Pancreas (tissue), 10 donors: ENCODE data around the gene MLXIPL. TPM values are rescaled to one million over a fixed set of nuclear protein-coding genes. Genes with fewer than 3 reads are reported as not detected.
"Not testable (repeated sequence)": the region's sequence is repeated elsewhere in the genome, so short reads cannot be mapped to it uniquely, and the experiment has no call there.

Experiments
- ATAC-seq, 4 donors: fragments of 200-7000 bp; cut with Tn5 transposase; one replicate each; pipeline versions ENCODE4 v1.8.0 to v1.9.1; 2020; ENCODE audit warnings: mild to moderate bottlenecking in 4 of 4, moderate library complexity in 4 of 4
- DNase-seq, 6 donors: peaks; one replicate each; pipeline ENCODE4 v3.0.0-alpha.2; 2020
- FAIRE-seq: peaks from 2 replicates; lab custom pipeline; 2012; peaks lifted over from hg19 to GRCh38; lab: Jason Lieb, UNC
- H3K27ac ChIP-seq, 4 donors: fragments of 200-600 bp; sonication (generic); 1 replicate in 3 of 4; 2 replicates in 1 of 4; pipeline versions ENCODE4 v1.5.0 to v1.8.0; 2020
- H3K27me3 ChIP-seq, 4 donors: fragments of 200-600 bp; one replicate each; pipeline ENCODE4 v1.8.0; 2021
- H3K36me3 ChIP-seq, 3 donors: fragments of 200-600 bp; sonication (generic) in 1 of 3; one replicate each; pipeline versions ENCODE4 v1.5.0 to v1.8.0; 2020 to 2021
- H3K4me1 ChIP-seq, 3 donors: fragments of 200-600 bp; one replicate each; pipeline ENCODE4 v1.8.0; 2021
- H3K4me3 ChIP-seq, 4 donors: fragments of 200-600 bp; sonication (generic) in 2 of 4; one replicate each; pipeline versions ENCODE4 v1.5.0 to v1.8.0; 2020 to 2021
- H3K9me3 ChIP-seq, 4 donors: fragments of 200-600 bp; one replicate each; pipeline ENCODE4 v1.8.0; 2021
- WGBS, 2 donors: extraction: QIAGEN DNeasy Blood & Tissue Kit; methylation state at CpG; one replicate each; pipeline ENCODE4 v1.1.7; 2013; 5-methylcytosine and 5-hydroxymethylcytosine counted together
- intact Hi-C, 3 donors: fragments of 100-400 bp; cut with DNase I; formaldehyde crosslinking; loops; one replicate each; pipeline versions ENCODE4 v1.11.1 to v1.14.2; 2022
- polyA plus RNA-seq, 2 donors: library from polyadenylated mRNA; stranded (reverse); fragments of 200-250 nt; gene quantifications; one replicate each; pipeline ENCODE4 v1.2.3, GENCODE V29; 2013
- total RNA-seq, 6 donors: library from RNA; stranded (reverse); fragmentation: NEBNext Ultra II Directional in 4 of 6; extraction: Animal tissue kit (Norgen Biotek cat#: 25700) in 4 of 6; gene quantifications; one replicate each; pipeline versions ENCODE4 v1.2.1 to v1.2.4, GENCODE V29; 2021 to 2023
- TF ChIP-seq, protein P1 (sequence below), 4 donors: fragments of 200-600 bp; sonication (generic) in 3 of 4; IDR thresholded peaks; one replicate each; pipeline versions ENCODE4 v1.5.0 to v1.8.0; 2021; ENCODE audit warnings: antibody characterized with exemption in 4 of 4
- donor health status: healthy with polysubstance abuse.
- donor health status: DM: no; HTN: no; CAD: no; lungs with moderate emphysema.
- donor health status: DM: no; HTN: no; CAD: no.
- donor health status: control.
- donor health status: control.
- donor health status: Bipolar disorder and iron deficiency.
- donor health status: DM: yes; HTN: yes; CAD: no.
- donor health status: DM: no; HTN: no; CAD: no.
- donor health status: DM: no; HTN: no; CAD: no.
- donor health status: DM: yes; HTN: yes; CAD: no.

The MLXIPL gene
- total and polyA plus RNA-seq, 8 donors: 8.8 to 176 (median 24.5) TPM

DNA sequence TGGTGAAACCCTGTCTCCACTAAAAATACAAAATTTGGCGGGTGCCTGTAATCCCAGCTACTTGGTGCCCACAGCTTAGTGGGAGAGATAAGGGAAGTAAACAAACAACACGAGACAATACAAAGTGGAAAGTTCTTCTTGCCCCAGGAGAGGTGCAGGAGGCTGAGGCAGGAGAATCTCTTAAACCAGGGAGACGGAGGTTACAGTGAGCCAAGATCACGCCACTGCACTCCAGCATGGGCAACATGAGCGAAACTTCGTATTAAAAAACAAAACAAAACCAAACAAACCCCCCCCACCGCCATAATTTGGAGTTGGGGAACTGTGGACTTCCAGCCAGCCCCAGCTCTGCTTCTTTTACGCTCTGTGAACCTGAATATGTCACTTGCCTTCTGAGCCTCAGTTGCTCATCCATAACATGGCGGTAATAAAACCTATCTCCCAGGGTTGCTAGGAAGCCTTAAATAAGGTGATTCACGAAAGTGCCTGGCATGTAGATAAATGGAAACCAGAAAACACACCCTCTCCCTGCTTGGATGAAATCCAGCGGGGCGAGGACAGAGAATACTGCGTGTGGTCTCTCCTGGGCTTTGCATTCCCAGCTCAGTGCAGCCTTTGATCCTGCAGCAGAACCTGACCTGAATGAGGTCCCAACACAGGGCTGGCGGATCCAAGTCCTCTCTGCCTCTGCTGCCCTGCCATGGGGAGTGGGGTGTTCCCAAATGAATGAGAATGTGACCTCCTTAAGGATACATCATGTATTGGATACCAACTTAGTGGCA is 10.2 kb downstream of the MLXIPL start:
- Histone ChIP-seq H3K4me3 (no peak overlapping the region), H3K9me3 (no peaks in the 10 kb centered on the region), H3K27me3 (no peaks in the 10 kb centered on the region), H3K36me3 (no peaks in the 10 kb centered on the region), H3K27ac (no peak overlapping the region), H3K4me1 (peaks cover 0 to 5% (median 4%) of the 10 kb centered on the region in 3 donors)
- no peak for DNase-seq
- intact Hi-C loops: no loop called here
- FAIRE-seq: no peak
- TF ChIP-seq, protein P1, sequence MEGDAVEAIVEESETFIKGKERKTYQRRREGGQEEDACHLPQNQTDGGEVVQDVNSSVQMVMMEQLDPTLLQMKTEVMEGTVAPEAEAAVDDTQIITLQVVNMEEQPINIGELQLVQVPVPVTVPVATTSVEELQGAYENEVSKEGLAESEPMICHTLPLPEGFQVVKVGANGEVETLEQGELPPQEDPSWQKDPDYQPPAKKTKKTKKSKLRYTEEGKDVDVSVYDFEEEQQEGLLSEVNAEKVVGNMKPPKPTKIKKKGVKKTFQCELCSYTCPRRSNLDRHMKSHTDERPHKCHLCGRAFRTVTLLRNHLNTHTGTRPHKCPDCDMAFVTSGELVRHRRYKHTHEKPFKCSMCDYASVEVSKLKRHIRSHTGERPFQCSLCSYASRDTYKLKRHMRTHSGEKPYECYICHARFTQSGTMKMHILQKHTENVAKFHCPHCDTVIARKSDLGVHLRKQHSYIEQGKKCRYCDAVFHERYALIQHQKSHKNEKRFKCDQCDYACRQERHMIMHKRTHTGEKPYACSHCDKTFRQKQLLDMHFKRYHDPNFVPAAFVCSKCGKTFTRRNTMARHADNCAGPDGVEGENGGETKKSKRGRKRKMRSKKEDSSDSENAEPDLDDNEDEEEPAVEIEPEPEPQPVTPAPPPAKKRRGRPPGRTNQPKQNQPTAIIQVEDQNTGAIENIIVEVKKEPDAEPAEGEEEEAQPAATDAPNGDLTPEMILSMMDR (IDR thresholded peaks at IDR 0.05): no peak
- ATAC-seq: peak in 2 of 4 donors; percentile 29 to 45
- 77 to 82% methylated on average over 14 of the region's 14 CpGs for WGBS, 2 donors

GRCh38 chr7:73612598-73613269 is 11.6 kb downstream of the MLXIPL start:
- Histone ChIP-seq H3K27me3 (no peaks in the 10 kb centered on the region), H3K27ac (no peak overlapping the region), H3K9me3 (no peaks in the 10 kb centered on the region), H3K4me1 (peaks cover 0 to 5% (median 4%) of the 10 kb centered on the region in 3 donors), H3K36me3 (no peaks in the 10 kb centered on the region), H3K4me3 (no peak overlapping the region)
- DNase-seq (peak in 4 of 6 donors; percentile 35 to 57 (median 48)), ATAC-seq (peak; percentile 71 to 91 (median 77)), FAIRE-seq (no peak)
- TF ChIP-seq, protein P1 (IDR thresholded peaks at IDR 0.05): no peak
- WGBS, 2 donors: 14 to 16% methylated on average over 11 of the region's 11 CpGs
- intact Hi-C loops: no loop called here

DNA sequence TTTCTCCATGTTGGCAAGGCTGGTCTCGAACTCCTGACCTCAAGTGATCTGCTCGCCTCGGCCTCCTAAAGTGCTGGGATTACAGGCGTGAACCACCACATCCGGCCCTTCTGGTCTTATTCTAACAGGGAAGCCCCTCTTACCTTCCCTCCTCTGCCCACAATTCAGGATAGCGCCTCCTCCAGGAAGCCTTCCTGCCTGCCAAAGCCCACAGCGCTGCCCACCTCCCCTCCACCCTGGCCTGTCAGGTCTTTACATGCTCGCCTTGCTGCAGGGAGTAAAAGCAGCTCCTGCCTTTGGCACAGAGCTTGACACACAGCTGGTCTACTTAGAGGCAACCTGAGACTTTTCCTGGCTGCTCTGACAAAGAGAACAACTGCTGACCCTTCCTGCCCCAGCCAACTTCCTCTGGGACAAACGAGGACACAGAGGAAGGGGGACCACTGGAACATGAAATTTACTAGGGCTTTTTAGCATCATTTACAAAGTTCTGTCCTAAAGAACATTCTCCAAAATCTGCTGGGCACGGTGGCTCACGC is 13.2 kb downstream of the MLXIPL start:
- WGBS, 2 donors: 83 to 91% methylated on average over 11 of the region's 11 CpGs
- intact Hi-C loops: no loop called here
- no peak for FAIRE-seq
- TF ChIP-seq, protein P1 (IDR thresholded peaks at IDR 0.05): no peak
- no peak for ATAC-seq
- no peak overlapping the region for H3K4me3 ChIP-seq
- no peaks in the 10 kb centered on the region for H3K9me3 ChIP-seq
- no peaks in the 10 kb centered on the region for H3K36me3 ChIP-seq
- H3K4me1 ChIP-seq: peaks cover 0 to 5% (median 4%) of the 10 kb centered on the region in 3 donors
- no peak overlapping the region for H3K27ac ChIP-seq
- no peaks in the 10 kb centered on the region for H3K27me3 ChIP-seq
- DNase-seq: peak in 1 of 6 donors; percentile 19

- no peaks in the 10 kb centered on the region for H3K36me3 ChIP-seq
- no peak overlapping the region for H3K4me3 ChIP-seq
- no peaks in the 10 kb centered on the region for H3K27me3 ChIP-seq
- intact Hi-C loops: no loop called here
- no peaks in the 10 kb centered on the region for H3K9me3 ChIP-seq
- H3K27ac ChIP-seq: no peak overlapping the region
- ATAC-seq: no peak
- peaks cover 0 to 5% (median 4%) of the 10 kb centered on the region in 3 donors for H3K4me1 ChIP-seq
- WGBS, 2 donors: 88 to 91% methylated on average over 4 of the region's 4 CpGs
- DNase-seq: no peak
- TF ChIP-seq, protein P1 (IDR thresholded peaks at IDR 0.05): no peak
- no peak for FAIRE-seq
Measured at GRCh38 chr7:73610105-73610504, 14.2 kb downstream of the MLXIPL start.

DNA sequence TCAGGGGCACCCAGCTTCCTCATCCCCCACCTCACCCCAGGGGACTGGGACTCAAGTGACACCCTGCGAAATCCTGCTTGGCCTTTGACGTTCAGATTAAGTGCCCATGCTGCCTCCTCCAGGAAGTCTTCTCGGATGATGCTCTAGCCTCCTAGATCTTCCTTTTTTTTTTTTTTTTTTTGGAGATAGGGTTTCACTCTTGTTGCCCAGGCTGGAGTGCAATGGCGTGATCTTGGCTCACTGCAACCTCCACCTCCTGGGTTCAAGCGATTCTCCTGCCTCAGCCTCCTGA is 16.7 kb downstream of the MLXIPL start:
- H3K4me3 ChIP-seq, H3K27ac ChIP-seq, H3K4me1 ChIP-seq, ATAC-seq, H3K27me3 ChIP-seq, H3K9me3 ChIP-seq, DNase-seq, H3K36me3 ChIP-seq, FAIRE-seq: not testable (repeated sequence)
- intact Hi-C loops: loop anchor here in 2 of 3 donors (5.0 to 10.0 kb wide), 3 partner anchors 117 to 250 kb away; no protein-coding TSS in a partner anchor
- 63 to 66% methylated on average over 4 to 5 of the region's 5 CpGs for WGBS, 2 donors
